K562 (cell line): Measurements from ENCODE around the gene FAM83B. TPM values are rescaled to one million over a fixed set of nuclear protein-coding genes. Genes with fewer than 3 reads are reported as not detected.

ENCODE experiments used
- ATAC-seq: fragments of 200-7000 bp; cut with Tn5 transposase; 3 replicates; pipeline ENCODE4 v1.9.1; 2020; ENCODE audit warnings: moderate library complexity
- BruUV-seq: library from RNA; stranded (reverse); fragments of 400-500 nt; replicated peaks from 2 replicates; lab custom pipeline; 2021; lab: Mats Ljungman, UMichigan
- CTCF ChIA-PET: fragments of 300-600 bp; formaldehyde crosslinking; extraction: SDS; loops from one replicate; lab custom pipeline; 2021; ENCODE audit warnings: low intra/inter-chr PET ratio; lab: Yijun Ruan, JAX
- POLR2A ChIA-PET: fragments of 300-600, 350-650 bp; sonication (Branson Sonifier 250); formaldehyde crosslinking; extraction: SDS; loops from one replicate; lab custom pipeline; 2021; ENCODE audit warnings: antibody characterized with exemption, inconsistent platforms; lab: Yijun Ruan, JAX
- DNase-seq, 4 experiments: peaks; one replicate each; pipeline versions ENCODE4 v3.0.0 to v3.0.0-alpha.2; 2011 to 2018; ENCODE audit warnings: low spot score in 3 of 4, mixed read lengths in 3 of 4; ENCODE audit errors: extremely low read depth in 1 of 4
- FAIRE-seq: peaks from 2 replicates; lab custom pipeline; 2011; peaks lifted over from hg19 to GRCh38; lab: Jason Lieb, UNC
- H2AFZ ChIP-seq: 2 replicates; pipeline ENCODE4 v1.6.0; 2011; ENCODE audit warnings: low read depth, low read length, control low read depth, inconsistent platforms
- H3K27ac ChIP-seq: fragments of 200-600 bp; 3 replicates; pipeline ENCODE4 v1.8.0; 2011; ENCODE audit warnings: low read depth, mild to moderate bottlenecking, control low read depth, inconsistent platforms, low read length, moderate library complexity, mixed read lengths; ENCODE audit errors: extremely low read depth
- H3K27me3 ChIP-seq, 2 experiments: fragments of 300-600 bp in 1 of 2; 2 replicates in 1 of 2; 3 replicates in 1 of 2; pipeline versions ENCODE4 v1.6.0 to v1.8.0; 2011; ENCODE audit warnings: inconsistent platforms in 2 of 2, low read length in 2 of 2, mild to moderate bottlenecking in 1 of 2, mixed read lengths in 1 of 2, moderate library complexity in 1 of 2; ENCODE audit not compliant: control insufficient read depth in 2 of 2, insufficient read depth in 2 of 2
- H3K36me3 ChIP-seq: fragments of 300-600 bp; 3 replicates; pipeline ENCODE4 v1.8.0; 2011; ENCODE audit warnings: mild to moderate bottlenecking, low read length, inconsistent platforms; ENCODE audit not compliant: control insufficient read depth, insufficient read depth
- H3K4me1 ChIP-seq, 2 experiments: fragments of 200-600 bp in 1 of 2; replicated peaks in 1 of 2; 2 replicates in 1 of 2; 3 replicates in 1 of 2; pipeline versions ENCODE4 v1.5.1 to v1.8.0; 2011; ENCODE audit warnings: inconsistent platforms in 2 of 2, low read length in 2 of 2, mild to moderate bottlenecking in 1 of 2, mixed read lengths in 1 of 2, moderate library complexity in 1 of 2; ENCODE audit not compliant: control insufficient read depth in 2 of 2, insufficient read depth in 2 of 2
- H3K4me2 ChIP-seq: 2 replicates; pipeline ENCODE4 v1.6.1; 2011; ENCODE audit warnings: low read length, control low read depth, inconsistent platforms, mixed read lengths; ENCODE audit not compliant: insufficient read depth
- H3K4me3 ChIP-seq: fragments of 200-600 bp; sonication (generic), shearing (Covaris generic); 2 replicates; pipeline ENCODE4 v1.5.1; 2016; ENCODE audit warnings: control low read depth, inconsistent platforms
- H3K79me2 ChIP-seq: fragments of 200-600 bp; 3 replicates; pipeline ENCODE4 v1.8.0; 2011; ENCODE audit warnings: low read length, inconsistent platforms; ENCODE audit not compliant: control insufficient read depth, insufficient read depth
- H3K9ac ChIP-seq, 2 experiments: 2 replicates each; pipeline versions ENCODE4 v1.6.0 to v1.6.1; 2011; ENCODE audit warnings: low read depth in 2 of 2, low read length in 2 of 2, control low read depth in 1 of 2, inconsistent platforms in 1 of 2, mild to moderate bottlenecking in 1 of 2, mixed read lengths in 1 of 2; ENCODE audit not compliant: insufficient read depth in 1 of 2
- H3K9me1 ChIP-seq: one replicate; pipeline ENCODE4 v1.6.0; 2011; ENCODE audit warnings: inconsistent platforms, mild to moderate bottlenecking, low read length, moderate library complexity; ENCODE audit not compliant: control insufficient read depth, insufficient read depth
- H3K9me3 ChIP-seq: replicated peaks from 2 replicates; pipeline ENCODE4 v1.5.1; 2011; ENCODE audit warnings: low read depth, low read length, inconsistent platforms; ENCODE audit not compliant: control insufficient read depth, insufficient read depth
- H4K20me1 ChIP-seq: replicated peaks from 2 replicates; pipeline ENCODE4 v1.6.1; 2011; ENCODE audit warnings: low read length, inconsistent platforms, mixed read lengths; ENCODE audit not compliant: control insufficient read depth, insufficient read depth
- ETV5 ChIP-seq: sonication (generic); formaldehyde crosslinking; IDR thresholded peaks from 2 replicates; pipeline ENCODE4 v1.4.0; 2020; ENCODE audit warnings: low read depth, mild to moderate bottlenecking, missing genetic modification reagents
- MBD2 ChIP-seq: sonication (generic); IDR thresholded peaks from 2 replicates; pipeline ENCODE4 v1.6.1; 2016; ENCODE audit warnings: low read depth, borderline replicate concordance
- POLR2AphosphoS5 ChIP-seq: IDR thresholded peaks from 2 replicates; pipeline ENCODE4 v1.6.1; 2011; ENCODE audit warnings: mild to moderate bottlenecking, low read depth, low read length, moderate library complexity; ENCODE audit not compliant: control insufficient read depth, insufficient read depth
- RAD51 ChIP-seq: fragments of 450-650 bp; IDR thresholded peaks from 2 replicates; pipeline ENCODE4 v1.7.1; 2016; ENCODE audit warnings: low read depth, mild to moderate bottlenecking, borderline replicate concordance
- SRSF9 ChIP-seq: fragments of 200-400 bp; formaldehyde crosslinking; IDR thresholded peaks from 2 replicates; pipeline ENCODE4 v1.6.1; 2017; ENCODE audit warnings: low read depth, low read length, borderline replicate concordance
- ZNF436 ChIP-seq: fragments of 250-450, 450-650 bp; sonication (Bioruptor Pico); formaldehyde crosslinking; IDR thresholded peaks from 2 replicates; pipeline ENCODE4 v1.7.0; 2020; ENCODE audit warnings: mild to moderate bottlenecking
- WGBS: fragments of 100-300 bp; shearing (Covaris generic); methylation state at CpG from one replicate; pipeline ENCODE4 v1.1.6; 2016; ENCODE audit warnings: low coverage, mixed read lengths; ENCODE audit not compliant: insufficient coverage; ENCODE audit errors: missing lambda C conversion rate; 5-methylcytosine and 5-hydroxymethylcytosine counted together
- in situ Hi-C: fragments of 300-500 bp; cut with MboI; formaldehyde crosslinking; loops from 4 replicates; pipeline ENCODE4 v1.15.0; 2018; ENCODE audit warnings: inconsistent platforms, mixed read lengths
- intact Hi-C: fragments of 100-400 bp; cut with micrococcal nuclease; formaldehyde crosslinking; loops from 2 replicates; pipeline ENCODE4 v1.14.2; 2022
- polyA plus RNA-seq, 8 experiments: library from polyadenylated mRNA; depleted of rRNA in 4 of 8; stranded (reverse) in 5 of 8; unstranded in 3 of 8; fragments of >200 nt; fragmentation: Nextera tagmentation in 2 of 8; fragmentation: Illumina TruSeq in 1 of 8; extraction: Ambion mirVana in 2 of 8; extraction: Trizol in 1 of 8; gene quantifications; 2 replicates each; pipeline versions ENCODE4 v1.2.1 to v1.2.3, GENCODE V29; 2011 to 2014; ENCODE audit warnings: inconsistent platforms in 1 of 8, missing spikeins in 1 of 8
- total RNA-seq, 7 experiments: library from RNA; depleted of rRNA in 6 of 7; stranded (reverse); fragments of >200 nt in 6 of 7; fragmentation: Illumina TruSeq in 2 of 7; extraction: Trizol in 2 of 7; gene quantifications; 2 replicates each; pipeline versions ENCODE4 v1.2.1 to v1.2.3, GENCODE V29; 2011 to 2021; ENCODE audit warnings: low replicate concordance in 1 of 7
- TF ChIP-seq, protein P1 (sequence below), 2 experiments: fragments of 200-800 bp in 1 of 2; sonication (Bioruptor generic) in 1 of 2; sonication (generic) in 1 of 2; formaldehyde crosslinking in 1 of 2; IDR thresholded peaks in 1 of 2; conservative IDR thresholded peaks in 1 of 2; 2 replicates each; pipeline versions ENCODE4 v1.5.0 to v1.6.1; 2016 to 2020; ENCODE audit warnings: missing compliant biosample characterization in 1 of 2, missing genetic modification characterization in 1 of 2, missing genetic modification reagents in 1 of 2

Gene FAM83B
- total and polyA plus RNA-seq, 9 of the 15 experiments (the other 6 are each of a cell fraction or from before 2014, with no cell fraction given), result not detected

DNA sequence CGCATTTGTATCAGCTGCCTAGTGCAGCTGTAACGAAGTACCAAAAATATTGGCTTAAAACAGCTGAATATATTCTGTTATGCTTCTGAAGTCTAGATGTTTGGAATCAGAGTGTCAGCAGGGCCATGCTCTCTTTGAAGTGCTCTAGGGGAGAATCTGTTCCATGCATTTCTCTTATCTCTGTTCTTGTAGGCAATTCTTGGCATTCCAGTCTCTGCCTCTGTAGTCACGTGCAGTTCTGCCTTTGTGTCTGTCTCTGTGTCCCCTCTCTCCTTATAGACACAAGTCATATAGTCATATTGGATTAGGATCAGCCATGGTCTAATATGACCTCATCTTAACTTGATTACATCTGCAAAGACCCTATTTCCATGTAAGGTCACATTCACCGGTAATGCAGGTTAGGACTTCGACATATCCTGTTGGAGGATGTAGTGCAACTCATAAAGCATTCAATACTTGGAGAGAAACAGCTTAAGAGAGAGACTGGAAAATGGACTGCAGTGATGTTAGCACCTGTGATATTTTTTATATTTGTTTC lies 18.6 kb downstream of the FAM83B start:
- no peak overlapping the region for H3K27ac ChIP-seq
- 1% methylated on average over 5 of the region's 5 CpGs for WGBS

DNA sequence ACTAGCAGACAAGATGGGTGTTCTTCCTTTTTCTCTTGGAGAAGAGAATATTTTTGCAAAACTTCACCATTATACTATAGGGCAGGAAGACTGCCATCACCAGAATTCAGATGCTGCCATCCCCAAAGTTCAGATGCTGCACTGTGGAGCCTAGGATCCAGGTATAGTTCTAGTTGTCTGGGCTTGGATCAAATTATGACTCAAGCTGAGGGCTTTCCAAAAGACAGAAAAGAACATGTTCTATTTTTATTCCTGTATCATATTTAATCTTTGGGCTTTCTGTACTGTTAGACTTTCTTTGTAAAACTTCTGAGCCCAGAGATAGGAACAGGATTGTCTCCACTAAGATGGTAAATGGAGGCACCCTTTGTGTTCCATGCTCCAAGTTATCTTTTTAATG lies 22.0 kb downstream of the FAM83B start:
- intact Hi-C loops, result no loop called here
- ChIA-PET CTCF (no interaction called here), POLR2A (no interaction called here)
- no peaks in the 10 kb centered on the region for H3K9me1 ChIP-seq
- no peak for DNase-seq
- no peak overlapping the region for H3K4me2 ChIP-seq
- no peak overlapping the region for H3K27ac ChIP-seq
- no peaks in the 10 kb centered on the region for H3K79me2 ChIP-seq
- no peaks in the 10 kb centered on the region for H3K36me3 ChIP-seq
- H3K27me3 ChIP-seq, result no peaks in the 10 kb centered on the region
- H4K20me1 ChIP-seq, result no peaks in the 10 kb centered on the region
- no peaks in the 10 kb centered on the region for H3K4me1 ChIP-seq
- in situ Hi-C loops, result no loop called here
- no peak overlapping the region for H3K9ac ChIP-seq
- no TSS peak for BruUV-seq
- H3K9me3 ChIP-seq, result no peaks in the 10 kb centered on the region
- no peak for FAIRE-seq
- ATAC-seq, result no peak
- no peak overlapping the region for H2AFZ ChIP-seq
- no peak overlapping the region for H3K4me3 ChIP-seq
- TF ChIP-seq RAD51, result no peak

More for the DNA sequence above, 18.6 kb downstream of the FAM83B start:
- no peak for ATAC-seq
- H3K36me3 ChIP-seq, result no peaks in the 10 kb centered on the region
- H3K4me2 ChIP-seq, result no peak overlapping the region
- ChIA-PET CTCF (no interaction called here), POLR2A (no interaction called here)
- in situ Hi-C loops, result no loop called here
- no TSS peak for BruUV-seq
- H3K4me3 ChIP-seq, result no peak overlapping the region
- no peaks in the 10 kb centered on the region for H4K20me1 ChIP-seq
- H3K9ac ChIP-seq, result no peak overlapping the region
- H3K9me3 ChIP-seq, result no peaks in the 10 kb centered on the region
- no peak for DNase-seq
- TF ChIP-seq POLR2AphosphoS5 (no peak), SRSF9 (no peak), MBD2 (no peak), ETV5 (CRISPR knock-in tag) (no peak), ZNF436 (CRISPR knock-in tag) (no peak)
- TF ChIP-seq, protein P1, sequence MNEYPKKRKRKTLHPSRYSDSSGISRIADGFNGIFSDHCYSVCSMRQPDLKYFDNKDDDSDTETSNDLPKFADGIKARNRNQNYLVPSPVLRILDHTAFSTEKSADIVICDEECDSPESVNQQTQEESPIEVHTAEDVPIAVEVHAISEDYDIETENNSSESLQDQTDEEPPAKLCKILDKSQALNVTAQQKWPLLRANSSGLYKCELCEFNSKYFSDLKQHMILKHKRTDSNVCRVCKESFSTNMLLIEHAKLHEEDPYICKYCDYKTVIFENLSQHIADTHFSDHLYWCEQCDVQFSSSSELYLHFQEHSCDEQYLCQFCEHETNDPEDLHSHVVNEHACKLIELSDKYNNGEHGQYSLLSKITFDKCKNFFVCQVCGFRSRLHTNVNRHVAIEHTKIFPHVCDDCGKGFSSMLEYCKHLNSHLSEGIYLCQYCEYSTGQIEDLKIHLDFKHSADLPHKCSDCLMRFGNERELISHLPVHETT (CRISPR knock-in tag; conservative IDR thresholded peaks at IDR 0.05 in 1 of 2, IDR thresholded peaks at IDR 0.05 in 1 of 2), result no peak
- no peak overlapping the region for H2AFZ ChIP-seq
- FAIRE-seq, result no peak
- intact Hi-C loops, result no loop called here
- H3K79me2 ChIP-seq, result no peaks in the 10 kb centered on the region
- no peaks in the 10 kb centered on the region for H3K4me1 ChIP-seq
- H3K27me3 ChIP-seq, result no peaks in the 10 kb centered on the region
- H3K9me1 ChIP-seq, result no peaks in the 10 kb centered on the region
